NCI-H526 (cell line): ENCODE data around the gene CERS6.
A peak's percentile ranks its signal among the peaks of the same experiment; 100 is the strongest.
"Not testable (repeated sequence)": the region's sequence is repeated elsewhere in the genome, so short reads cannot be mapped to it uniquely, and the experiment has no call there.

Experiments used
- DNase-seq, 2 experiments: peaks; one replicate each; lab custom pipeline; 2025; lab: John Stamatoyannopoulos, UW

Gene CERS6, protein sequence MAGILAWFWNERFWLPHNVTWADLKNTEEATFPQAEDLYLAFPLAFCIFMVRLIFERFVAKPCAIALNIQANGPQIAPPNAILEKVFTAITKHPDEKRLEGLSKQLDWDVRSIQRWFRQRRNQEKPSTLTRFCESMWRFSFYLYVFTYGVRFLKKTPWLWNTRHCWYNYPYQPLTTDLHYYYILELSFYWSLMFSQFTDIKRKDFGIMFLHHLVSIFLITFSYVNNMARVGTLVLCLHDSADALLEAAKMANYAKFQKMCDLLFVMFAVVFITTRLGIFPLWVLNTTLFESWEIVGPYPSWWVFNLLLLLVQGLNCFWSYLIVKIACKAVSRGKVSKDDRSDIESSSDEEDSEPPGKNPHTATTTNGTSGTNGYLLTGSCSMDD

DNA sequence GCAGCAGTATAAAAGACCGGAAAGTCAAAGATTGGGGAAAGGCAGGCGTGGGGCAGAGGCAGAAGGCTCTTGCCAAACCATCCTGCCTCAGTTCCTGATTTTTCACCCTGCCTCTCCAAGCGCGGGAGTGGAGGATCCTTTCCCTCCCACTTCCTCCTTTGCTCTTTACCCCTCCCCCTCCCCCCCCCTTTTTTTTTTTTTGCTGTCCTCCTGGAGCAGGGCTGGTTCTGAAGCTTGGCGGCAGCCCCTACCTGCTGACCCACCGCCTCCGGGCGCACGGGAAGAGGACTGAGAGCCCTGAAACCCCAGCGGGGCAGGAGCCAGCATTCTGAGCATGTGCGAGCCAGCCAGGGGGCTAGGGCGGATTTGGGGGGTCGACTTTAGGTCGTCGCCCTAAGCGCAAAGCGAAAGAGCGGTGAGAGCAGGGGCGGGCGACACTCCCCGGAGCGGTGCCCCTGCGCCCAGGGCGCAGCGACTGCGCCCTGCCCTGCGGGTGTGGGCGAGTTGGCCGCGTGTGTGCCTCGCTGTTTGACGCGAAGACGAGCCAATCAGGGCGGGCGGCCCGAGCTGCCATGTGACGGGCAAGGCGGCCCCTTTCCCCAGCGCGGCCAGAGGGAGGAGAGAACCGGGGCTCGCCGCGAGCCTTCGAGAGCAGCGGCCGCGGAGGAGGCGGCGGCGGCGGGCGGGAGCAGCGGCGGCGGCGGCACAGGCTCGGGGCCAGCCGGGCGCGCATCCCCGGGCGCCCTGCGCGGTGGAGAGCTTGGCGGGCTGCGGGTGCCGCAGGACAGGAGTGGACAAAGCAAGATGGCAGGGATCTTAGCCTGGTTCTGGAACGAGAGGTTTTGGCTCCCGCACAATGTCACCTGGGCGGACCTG is at the start of gene CERS6:
Gene CERS6, plus strand, starts transcription at position 628 of the 876 bp plus-strand sequence. Its CDS starts 177 bp downstream, at position 805.
- DNase-seq: peak; percentile 84 to 97

DNA sequence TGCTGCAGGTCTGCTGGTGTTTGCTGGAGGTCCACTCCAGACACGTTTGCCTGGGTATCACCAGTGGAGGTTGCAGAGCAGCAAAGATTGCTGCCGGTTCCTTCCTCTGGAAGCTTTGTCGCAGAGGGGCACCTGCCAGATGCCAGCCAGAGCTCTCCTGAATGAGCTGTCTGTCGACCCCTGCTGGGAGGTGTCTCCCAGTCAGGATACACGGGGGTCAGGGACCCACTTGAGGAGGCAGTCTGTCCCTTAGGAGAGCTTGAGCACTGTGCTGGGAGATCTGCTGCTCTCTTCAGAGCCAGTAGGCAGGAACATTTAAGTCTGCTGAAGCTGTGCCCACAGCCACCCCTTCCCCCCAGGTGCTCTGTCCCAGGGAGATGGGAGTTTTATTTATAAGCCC is 43.8 kb upstream of the CERS6 start:
- DNase-seq: not testable (repeated sequence)

DNA sequence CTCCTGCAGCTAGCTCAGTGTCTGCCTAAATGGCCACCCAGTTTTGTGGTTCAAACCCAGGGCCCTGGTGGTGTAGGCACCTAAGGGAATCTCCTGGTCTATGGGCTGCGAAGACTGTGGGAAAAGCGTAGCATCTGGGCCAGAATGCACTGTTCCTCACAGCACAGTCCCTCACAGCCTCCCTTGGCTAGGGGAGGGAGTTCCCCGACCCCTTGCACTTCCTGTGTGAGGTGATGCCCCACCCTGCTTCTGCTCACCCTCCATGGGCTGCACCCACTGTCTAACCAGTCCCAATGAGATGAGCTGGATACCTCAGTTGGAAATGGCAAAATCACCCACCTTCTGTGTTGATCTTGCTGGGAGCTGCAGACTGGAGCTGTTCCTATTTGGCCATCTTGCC is 43.0 kb upstream of the CERS6 start:
- DNase-seq: not testable (repeated sequence)

DNA sequence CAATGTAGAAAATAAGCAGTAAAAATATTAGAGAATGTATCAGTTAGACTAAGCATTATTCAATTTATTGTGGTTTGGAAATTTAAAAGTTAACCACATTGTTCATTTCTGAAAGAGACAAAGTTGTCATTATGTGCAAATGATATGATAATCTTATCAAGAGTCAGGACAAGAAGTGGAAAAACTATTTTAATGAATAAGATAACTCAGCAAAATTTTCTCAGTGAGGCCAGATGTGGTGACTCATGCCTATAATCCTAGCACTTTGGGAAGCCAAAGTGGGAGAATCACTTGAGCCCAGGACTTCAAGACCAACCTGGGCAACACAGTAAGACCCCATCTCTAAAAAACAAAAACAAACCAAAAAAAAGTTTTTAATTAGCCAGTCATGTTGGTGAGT is 39.5 kb upstream of the CERS6 start:
- no peak for DNase-seq

DNA sequence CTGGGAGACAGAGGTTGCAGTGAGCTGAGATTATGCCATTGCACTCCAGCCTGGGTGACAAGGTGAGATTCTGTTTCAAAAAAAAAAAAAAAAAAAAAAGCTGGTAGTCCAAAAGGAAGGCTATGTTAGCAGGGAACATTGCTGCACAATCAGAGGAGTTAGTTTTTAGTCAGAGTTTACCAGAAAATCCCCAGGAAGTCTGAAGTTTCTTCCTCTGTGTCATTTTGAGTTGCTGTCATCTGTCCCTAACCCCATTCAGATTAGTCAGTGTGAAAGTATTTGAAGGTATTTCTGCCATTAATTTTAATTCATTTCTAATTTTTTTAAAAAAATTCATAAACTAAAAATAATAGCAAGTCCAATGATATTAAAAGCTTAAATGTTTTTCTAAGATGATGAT is 33.5 kb upstream of the CERS6 start:
- DNase-seq: no peak

DNA sequence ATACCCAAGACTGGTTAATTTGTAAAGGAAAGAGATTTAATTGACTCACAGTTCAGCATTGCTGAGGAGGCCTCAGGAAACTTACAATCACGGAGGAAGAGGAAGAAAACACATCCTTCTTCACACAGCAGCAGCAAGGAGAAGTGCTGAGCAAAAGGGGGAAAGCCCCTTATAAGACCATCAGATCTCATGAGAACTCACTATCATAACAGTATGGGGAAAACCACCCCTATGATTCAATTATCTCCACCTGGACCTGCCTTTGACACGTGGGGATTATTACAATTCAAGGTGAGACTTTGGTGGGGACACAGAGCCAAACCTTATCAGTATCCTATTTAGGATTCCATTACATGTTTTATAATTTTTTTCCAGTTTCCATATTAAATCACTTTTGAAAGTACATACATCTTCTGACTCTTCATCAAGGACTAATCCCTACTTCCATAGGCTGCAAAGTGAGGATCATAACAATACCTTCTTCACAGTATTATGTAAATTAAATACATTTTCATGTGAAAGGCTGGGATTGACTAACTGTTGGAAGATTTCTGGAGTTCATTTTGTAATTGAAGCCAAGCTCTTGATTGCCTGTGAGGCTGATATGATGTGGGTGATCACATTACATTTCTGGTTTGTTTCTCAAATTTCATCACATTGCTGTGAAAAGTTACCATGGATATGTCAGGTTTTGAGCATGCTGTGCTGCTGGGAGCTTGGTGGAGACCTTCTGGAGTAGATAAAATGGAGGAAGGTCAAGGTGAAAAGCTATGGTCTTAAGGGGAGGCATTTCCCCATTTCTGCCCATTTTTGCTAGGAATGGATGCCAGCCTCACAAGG is 31.7 kb upstream of the CERS6 start:
- no peak for DNase-seq

DNA sequence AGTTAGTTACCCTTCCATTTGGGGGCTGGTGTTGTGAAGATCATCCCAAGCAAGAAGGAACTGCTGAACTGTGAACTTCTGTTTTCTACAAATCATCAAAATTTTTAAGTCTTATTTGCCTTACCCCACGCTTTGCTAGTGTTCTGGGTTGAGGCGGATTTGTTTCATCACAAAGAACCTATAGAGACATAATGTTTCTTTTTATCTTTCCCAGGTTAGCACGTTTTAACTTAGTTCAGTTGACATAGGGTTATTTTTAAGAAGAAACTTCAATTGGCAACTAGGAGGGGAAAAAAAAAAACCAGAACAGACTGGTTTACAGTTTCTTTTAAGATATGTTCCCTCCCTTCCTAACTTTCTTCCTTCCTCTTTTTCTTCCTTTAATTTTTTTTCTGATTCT is 31.1 kb upstream of the CERS6 start:
- no peak for DNase-seq

DNA sequence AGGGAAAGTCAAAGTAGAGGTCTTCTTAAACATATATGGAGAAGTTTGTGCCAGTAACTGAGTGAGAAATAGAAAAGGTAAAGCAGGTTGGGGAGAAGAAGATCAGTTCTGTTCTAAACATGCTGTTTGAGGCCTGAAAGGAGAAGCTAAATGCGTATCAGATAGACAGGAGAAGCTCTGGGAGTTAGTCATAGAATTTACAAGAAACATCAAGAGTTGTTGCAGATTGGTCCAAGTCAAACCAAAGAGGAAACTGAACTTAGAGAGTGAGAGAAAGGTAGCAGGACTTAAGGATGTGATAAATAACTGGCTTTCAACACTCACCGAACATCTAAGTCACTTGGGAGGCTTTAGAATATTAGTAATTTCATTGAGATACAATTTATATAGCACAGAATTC is 29.2 kb upstream of the CERS6 start:
- no peak for DNase-seq

DNA sequence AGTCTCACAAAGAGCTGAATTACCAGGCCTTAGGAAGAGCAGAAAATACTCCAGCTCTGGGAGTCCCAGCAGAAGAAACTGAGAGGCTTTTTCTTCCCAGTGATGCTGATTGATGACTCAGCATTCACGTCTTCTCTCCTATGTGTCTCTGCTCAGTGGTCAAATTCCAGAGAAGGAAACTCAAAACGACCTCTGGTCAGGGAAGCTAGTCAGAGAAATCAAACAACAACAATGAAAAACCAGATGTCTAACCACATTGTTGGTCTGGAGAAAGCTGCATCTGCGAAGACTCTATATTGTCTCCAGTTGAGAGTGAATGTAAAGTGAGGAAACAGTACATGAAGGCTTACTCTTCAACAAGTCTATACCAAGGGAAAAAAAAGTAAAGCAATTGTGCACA is 28.6 kb upstream of the CERS6 start:
- no peak for DNase-seq

DNA sequence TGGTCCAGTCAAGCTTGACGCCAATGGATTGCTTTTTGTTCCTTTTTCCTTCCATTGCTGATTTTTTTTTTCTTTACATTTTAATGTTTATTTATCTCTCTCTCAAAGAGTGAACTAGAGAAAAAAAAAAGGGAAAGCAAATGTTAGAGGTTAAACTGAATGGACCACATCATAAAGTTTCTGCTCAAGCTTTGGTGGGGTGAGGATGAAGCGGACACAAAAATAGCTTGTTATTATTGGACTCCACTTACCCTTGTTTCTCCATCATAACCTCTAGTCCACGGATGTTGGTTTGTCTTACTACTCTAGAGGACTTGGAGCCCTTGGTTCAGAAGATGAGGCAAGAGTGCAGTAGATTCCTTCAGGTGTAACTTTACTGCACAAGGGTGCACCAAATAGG is 27.6 kb upstream of the CERS6 start:
- no peak for DNase-seq

DNA sequence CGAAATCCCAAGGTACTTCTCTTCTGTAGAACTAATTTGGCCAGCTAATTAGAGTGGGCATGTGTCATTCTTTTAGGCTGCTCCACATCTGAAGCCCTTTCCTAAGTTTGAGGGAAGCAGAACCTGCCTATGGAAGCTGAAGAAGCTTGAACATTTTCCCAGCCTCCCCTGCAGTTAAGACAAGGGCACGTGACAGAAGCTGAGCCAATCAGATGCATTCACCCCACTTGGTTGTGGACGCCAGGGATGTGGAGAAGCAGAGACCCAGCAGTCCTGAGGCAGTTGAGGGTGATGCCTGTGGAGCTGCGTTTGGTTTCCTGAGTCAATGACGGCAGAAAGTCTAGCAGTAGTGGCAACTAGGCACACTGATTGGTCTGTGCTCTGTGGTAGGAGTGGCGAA is 26.1 kb upstream of the CERS6 start:
- no peak for DNase-seq

DNA sequence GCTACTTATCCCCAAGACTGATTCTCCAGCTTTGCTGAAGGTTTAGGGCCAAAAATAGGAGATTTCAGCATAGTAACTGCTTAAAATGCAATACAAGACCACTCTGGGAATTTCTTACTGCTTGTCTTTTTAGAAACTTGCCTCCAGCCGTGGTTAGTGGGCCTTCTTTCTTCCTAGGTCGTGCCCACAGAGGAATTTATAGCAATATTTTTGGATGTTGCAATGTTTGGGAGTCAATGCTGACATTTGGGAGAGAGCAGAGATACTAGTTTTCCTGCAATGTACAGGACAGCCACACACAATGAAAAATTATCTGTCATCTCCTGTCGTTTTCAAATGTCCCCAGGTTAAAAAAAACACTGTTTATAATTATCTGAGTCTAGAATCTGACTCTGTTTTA is 25.6 kb upstream of the CERS6 start:
- DNase-seq: no peak

DNA sequence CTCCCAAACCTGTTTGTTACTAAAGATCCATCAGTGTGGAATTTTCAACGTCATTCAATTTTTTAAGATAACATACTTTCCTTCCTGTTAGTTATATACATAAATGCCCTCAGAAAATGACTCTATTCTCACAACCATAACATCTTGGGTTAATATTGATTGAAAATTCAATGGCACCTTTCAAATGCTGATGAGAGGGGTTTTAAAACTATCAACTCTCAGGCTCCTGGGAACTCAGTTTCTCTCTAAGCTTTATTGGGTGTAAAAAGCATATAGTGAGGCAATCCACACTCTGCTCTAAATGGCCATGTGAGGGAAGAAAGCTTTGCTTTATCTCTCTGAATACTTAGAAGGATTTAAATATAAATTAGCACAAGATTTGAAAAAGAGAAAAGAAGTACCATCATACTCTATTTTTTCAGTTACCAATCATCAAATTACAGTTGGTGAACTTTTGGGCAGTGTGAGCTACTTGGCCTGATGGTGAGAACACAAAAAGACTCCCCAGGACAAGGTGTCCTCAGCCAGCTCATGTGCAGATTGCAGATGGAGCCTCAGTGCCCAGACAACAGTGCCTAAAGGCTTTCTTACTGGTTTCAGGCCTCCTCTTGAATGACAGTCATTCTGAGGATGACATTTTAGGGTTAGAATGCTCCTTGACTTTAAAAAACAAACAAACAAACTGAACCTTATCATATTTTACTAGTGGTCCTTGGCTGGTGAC is 24.6 kb upstream of the CERS6 start:
- no peak for DNase-seq

DNA sequence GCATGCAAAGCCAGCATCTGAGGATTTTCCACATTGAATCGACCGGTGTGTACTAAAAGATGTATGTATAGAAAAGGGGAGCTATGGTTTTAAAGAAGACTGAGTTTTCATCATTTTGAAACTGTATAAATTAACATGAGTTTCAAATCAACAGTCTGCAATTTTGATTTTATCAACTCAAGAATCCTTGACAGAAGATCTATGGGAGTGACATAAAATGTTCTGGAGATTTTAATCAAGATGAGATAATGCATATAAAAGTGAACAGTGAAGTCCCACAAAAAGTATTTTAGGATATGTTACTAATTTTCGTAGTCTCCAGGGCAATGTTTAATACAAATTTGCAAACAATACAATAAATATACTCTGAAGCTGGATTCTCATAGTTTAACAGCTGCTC is 24.0 kb upstream of the CERS6 start:
- no peak for DNase-seq

DNA sequence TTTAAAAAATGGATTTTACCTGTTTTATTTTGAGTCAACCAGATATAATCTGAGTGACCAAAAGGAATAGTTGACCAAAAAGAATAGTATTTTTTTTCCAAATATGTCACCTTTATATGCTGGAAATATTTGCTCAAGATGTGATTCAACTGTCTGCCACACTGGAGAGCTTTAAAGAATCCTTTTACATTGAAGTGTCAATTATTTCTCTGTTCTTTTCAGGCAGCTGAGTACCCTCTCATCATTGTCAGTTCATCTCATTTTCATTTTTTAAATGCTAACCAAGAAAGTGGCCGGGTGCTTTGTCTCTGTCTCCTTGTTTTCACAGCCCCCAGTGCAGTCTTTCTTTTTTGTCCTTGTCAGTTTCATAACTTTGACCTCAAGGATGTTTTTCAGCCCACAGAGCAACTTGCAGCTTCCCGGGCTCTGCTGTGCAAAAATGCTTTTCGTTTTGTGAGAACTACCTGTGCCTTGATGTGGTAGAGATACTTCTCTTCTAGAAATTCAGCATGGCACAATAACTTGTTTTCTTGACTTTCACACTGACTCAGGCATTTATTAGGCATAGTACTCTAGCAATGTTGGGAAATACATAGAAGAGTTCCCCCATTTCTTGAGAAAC is 23.4 kb upstream of the CERS6 start:
- DNase-seq: no peak

DNA sequence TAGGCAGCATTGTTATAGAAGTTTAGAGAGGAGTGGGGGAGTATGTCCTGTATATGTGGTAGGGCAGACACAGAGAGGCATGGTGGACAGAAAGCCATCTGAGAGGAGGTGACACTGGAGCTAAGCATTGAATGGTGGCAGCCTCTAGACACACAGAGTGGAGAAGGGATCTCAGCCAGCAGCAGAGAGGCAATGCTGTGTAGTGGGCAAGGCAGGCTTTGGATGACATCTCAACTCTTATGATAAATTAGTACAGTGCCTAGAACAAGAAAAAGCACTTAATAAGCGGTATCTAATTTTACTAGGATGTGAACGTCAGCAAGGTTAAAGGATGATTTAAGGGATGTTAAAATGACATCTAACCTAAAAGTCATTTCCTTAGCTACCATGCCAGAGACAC is 22.5 kb upstream of the CERS6 start:
- DNase-seq: no peak

DNA sequence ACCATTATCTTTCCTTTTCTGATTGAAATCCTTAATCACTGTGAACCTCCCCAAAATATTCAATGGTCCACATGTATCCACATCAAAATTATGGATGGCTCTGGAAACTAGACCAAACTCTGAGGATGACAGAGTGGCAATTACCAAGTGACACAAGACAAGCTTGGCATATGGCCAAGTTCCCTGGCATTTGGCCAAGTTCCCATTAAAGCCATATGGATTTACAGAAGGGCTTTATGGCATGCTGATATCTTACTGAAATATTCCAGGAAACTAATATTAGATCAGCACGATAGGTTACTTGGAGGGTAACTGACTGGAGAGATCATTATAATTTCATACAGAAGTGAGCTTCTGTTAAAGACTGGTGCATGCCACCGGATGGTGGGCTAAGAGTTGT is 21.9 kb upstream of the CERS6 start:
- peak in 1 of 2 experiments; percentile 7 for DNase-seq

DNA sequence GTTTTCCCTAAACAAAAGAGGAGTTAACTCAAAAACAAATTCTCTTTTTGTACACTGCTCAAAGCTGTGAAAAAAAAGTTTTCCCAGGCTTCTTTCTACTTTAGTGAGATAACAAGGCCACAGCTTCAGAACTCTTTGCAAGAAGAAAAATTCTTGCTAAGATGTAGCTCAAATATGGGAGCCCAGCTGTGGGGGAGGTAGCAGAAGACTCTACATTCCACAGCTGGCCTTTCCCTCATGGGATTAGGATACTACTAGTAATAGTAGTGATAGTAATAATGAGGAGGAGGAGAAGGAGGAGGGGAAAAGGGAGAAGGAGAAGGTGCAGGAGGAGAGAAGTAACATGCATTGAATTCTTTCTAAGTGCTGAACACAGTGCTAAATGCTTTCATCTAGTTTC is 19.2 kb upstream of the CERS6 start:
- DNase-seq: no peak

DNA sequence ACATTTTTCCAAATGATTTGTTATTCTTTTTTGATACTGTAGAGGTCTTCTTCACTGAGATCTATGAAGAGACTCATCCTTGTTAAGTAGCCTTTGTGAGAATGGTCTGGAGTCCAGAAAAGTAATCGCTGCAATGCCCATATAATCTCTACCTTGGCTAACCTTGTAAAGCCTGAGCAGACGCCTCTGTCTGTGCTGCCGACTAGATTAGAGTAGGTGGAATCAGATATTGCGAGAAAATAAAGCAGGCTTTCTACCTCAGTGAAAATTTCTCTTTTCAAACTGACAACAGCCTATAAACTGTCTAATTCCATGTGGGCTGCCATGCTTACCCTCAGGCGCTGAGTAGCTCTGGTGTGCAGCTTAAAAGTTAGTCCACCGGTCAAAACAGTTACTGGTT is 17.5 kb upstream of the CERS6 start:
- no peak for DNase-seq

DNA sequence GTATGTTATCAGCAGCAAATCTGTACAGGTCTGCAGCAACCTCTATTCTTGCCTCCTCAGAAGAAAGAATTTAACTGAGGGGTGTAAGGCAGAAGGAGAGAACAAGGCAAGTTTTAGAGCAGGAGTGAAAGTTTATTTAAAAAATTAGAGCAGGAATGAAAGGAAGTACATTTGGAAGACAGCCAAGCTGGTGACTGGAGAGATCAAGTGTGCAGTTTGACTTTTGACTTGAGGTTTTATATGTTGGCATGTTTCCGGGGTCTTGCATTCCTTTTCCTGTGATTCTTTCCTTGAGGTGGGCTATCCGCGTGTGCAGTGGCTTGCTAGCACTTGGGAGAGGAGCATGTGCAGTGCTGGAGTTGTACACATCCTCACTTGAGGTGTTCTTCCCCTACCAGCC is 16.5 kb upstream of the CERS6 start:
- no peak for DNase-seq

DNA sequence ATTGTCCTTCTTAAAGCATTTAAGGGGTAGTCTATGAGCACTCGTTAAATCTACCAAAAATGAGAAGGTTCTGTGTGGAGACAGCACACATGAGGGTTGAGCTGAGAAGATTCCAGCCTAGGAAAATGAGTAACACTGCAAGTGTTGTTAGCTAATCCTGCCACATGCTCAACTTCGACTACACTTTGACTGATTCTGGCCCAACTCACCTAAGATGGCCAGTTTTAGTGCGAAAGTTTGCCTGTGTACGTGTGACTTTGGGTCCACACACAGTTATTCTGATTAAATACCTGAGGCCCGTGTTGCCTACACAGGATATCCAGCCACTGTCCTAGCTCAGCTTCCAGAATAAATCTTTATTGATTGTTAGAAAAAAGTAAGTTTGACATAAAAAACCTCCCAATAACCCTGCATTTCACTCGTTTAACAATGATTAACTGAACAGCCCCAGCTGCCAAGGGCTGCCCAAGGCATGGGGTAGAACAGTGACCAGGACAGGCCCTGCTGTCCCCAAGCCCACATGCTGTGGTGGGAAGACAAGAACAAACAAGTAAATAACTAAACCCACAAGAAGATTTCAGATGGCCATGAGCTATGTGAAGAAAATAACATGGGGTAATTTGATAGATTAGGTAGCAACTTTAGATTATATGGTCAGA is 14.7 kb upstream of the CERS6 start:
- DNase-seq: no peak
